ENCODE measurements around the gene FGF14. TPM values are rescaled to one million over a fixed set of nuclear protein-coding genes. Genes with fewer than 3 reads are reported as not detected.
A peak's percentile ranks its signal among the peaks of the same experiment; 100 is the strongest.

Gene FGF14
- total RNA-seq, 1 experiment from 2014 or later, result 0.12 TPM

- DNase-seq (ENCODE audit: low read depth), result no peak
Measured at GRCh38 chr13:101985321-101985720, 416.5 kb downstream of the FGF14 start.

DNA sequence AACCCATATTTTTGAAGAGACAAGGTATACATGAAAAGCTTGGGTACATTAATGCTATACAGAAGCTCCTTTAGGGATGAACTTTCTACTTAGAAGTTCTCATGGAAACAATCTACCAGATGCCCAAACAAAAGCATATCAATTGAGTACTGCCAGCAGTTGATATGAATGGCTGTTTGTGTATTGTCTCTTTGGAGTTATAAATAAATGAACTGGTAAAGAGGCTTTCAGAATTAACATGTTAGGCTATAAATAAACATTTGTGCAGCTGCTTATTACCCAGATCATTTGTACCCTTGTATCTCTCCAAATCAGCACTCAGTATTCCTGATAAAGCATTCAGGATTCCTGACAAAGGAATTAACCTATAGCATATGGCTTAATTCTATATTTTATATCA is 418.9 kb downstream of the FGF14 start:
- DNase-seq (ENCODE audit: low read depth), result no peak

GRCh38 chr13:101979825-101980224 is 422.0 kb downstream of the FGF14 start:
- no peak for DNase-seq (ENCODE audit: low read depth)

DNA sequence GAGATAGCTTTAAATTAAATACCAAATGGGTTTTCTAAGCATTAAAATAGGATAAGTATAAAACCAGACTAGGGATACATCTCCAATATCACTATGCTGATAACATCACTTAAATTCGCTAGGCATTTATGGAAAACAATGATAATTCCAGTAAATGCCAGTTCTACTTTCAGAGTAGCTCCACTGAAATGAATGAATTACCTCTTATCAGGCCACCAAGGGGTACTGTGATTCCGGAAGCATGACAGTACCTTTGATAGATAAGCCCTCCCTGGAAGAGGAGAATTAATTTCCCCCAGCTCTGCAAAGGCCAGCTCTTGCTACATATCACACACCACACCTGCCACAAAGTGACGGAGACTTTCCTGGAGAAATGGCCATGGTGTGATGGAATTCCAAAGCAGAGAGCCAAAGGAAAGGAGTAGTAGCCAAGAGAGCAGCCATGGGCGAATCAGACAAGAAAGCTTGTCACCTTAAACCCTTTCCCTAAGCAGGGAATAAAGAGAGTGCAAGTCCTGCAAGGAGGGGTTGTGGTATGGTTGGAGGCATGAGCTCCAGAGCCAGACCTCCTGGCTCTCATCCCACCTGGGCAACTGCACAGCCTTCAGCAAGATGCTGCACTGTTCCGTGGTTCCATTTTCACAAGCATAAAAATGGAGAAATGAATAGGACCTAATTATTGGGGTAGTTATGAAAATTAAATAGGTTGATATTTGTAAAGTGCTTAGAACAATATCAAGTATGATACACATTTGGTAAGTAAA is 423.1 kb downstream of the FGF14 start:
- DNase-seq (ENCODE audit: low read depth), result no peak

- no peak for DNase-seq (ENCODE audit: low read depth)
Measured at GRCh38 chr13:101977475-101977874, 424.4 kb downstream of the FGF14 start.

DNA sequence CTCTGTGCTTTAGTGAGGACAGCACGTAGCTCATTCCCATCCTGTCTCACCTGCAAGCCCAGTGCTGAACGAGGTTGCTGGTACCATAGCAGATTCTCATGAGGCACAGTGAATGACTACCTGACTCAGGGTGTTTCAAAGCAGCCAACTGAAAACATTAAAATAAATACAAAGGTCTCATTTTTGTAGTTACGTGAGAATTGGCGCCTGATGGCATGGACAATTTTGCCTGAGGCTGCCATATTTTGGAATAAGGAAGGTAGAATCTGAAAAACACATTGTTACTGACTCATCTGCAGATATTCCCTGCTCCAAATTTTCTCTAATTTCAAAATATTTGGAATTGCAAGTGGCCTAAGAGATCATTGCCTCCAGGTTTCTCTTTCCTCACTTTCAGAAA is 429.7 kb downstream of the FGF14 start:
- no peak for DNase-seq (ENCODE audit: low read depth)

- no peak for DNase-seq (ENCODE audit: low read depth)
Measured at GRCh38 chr13:101970341-101970740, 431.5 kb downstream of the FGF14 start.

GRCh38 chr13:101967781-101968180 is 434.1 kb downstream of the FGF14 start:
- DNase-seq (ENCODE audit: low read depth), result no peak

DNA sequence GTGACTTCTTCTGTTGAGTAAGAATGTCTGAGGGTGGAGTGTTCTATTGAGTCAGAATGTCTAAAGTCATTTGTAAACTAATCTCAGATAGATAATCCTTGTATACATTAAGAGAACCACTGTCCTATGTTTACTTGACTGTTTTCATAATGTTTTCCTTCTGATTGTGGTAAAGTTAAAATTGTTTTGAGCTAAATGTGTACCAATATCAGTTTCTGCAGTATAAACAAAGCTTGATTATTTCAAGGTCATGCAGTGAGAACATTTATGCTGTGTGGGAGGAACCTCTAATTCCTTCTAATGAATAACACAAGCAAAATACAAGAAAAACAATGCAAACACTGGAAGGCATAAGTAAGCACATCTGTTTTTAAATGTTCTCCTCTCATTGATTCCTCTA is 434.6 kb downstream of the FGF14 start:
- no peak for DNase-seq (ENCODE audit: low read depth)

- DNase-seq (ENCODE audit: low read depth), result no peak
Measured at GRCh38 chr13:101965096-101965495, 436.8 kb downstream of the FGF14 start.

DNA sequence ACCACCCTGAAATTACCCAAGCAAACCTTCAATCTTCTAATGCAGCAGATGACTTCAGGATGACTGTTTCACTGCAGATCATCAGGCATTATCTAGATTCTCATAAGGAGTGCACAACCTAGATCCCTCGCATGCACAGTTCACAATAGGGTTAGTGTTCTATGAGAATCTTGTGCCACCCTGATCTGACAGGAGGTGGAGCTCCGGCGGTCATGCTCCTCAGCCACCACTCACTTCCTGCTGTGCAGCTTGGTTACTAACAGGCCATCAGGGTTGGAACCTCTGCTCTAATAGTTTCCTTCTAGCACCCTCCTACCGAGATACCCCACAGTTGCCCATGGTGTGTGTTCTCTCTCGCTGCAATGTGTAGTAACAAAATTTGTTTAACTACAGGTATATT is 442.8 kb downstream of the FGF14 start:
- DNase-seq (ENCODE audit: low read depth), result no peak

GRCh38 chr13:101955764-101956163 is 446.1 kb downstream of the FGF14 start:
- peak; percentile 14 for DNase-seq (ENCODE audit: low read depth)

DNA sequence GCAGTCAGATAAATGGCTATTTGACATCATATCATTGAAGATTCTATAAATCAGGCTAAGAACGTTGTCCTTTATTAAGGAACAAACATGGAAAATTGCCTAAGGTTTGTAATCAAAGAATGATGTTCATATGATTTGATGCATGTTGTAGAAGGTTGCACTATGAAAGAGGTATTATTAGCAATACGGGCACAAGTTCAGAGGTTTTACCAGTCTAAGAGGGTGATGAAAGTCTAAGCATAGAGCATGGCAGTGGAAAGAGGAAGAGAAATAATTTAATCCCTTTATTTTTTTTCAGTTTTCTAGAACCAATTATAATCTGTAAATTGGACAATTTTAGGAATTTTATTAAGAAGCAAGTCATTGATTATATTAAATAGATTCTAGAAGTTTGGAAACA is 450.7 kb downstream of the FGF14 start:
- DNase-seq (ENCODE audit: low read depth), result no peak

DNA sequence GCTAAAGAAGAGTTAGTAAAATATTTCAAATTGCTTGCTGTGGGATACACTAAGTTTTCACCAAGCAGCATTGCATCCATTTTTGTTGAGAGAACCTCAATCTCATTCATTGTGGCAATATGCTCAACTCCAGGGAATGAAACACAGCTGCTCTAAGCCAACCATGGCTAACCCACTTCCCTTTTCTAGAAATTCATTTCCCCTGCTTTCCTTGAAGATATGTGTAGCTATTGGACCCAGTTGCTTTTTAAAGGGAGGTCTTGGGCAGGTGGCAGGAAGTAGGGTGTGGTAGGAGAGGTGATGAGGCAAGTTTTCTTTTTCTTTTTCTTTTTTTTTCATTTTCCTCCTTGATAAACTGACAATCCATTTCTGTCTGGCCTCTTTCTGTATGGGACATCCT is 452.2 kb downstream of the FGF14 start:
- DNase-seq (ENCODE audit: low read depth), result no peak

DNA sequence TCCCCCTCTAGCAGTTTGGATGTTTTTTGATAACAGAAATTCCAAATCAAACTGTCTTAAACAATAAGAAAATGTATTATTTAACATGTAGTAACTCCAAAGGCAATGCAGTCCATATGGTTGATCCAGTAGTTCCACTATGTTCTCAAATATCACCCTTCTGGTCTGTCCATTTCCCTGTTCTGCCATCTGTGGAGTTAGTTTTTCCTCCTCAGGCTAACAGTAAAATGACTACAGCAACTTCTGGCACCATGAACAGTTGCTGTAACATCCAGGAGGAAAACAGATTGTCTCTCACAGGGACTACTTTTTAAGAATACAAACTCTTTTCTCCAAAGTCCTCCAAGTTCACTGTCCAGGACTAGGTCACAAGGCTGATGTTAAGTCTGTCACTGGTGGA is 455.4 kb downstream of the FGF14 start:
- no peak for DNase-seq (ENCODE audit: low read depth)

DNA sequence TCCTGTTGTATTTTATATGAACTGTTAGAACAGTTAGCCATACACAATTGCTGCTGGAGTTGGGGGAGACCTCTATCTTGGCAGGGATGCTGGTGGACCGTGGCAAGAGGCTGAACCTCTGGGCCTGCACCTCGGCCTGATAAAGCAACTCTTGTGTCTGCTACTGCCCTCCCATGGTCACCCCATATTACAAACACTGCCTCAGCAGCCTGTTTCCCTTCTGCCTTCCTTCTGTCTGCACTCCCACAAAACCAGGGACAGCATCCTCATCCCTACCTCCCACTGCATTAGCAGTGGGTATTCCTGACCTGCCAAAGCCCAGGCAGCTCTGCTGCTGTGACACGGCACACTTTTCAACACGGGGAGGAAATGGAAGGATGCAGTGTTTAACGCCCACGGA is 456.4 kb downstream of the FGF14 start:
- no peak for DNase-seq (ENCODE audit: low read depth)

DNA sequence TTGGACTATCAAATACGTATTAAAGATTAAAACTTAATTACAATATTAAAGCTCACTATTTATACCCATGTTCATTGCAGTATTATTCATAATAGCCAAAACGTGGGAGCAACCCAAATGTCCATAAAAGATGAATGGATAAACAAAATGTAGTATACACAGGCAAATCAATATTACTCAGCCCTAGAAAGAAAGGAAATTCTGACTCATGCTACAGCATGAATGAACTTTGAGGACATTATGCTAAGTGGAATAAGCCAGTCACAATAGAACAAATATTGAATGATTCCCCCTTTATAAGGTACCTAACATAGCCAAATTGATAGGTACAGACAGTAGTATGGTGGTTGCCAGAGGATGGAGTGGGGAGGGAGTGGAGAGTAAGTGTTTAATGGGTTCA is 457.3 kb downstream of the FGF14 start:
- no peak for DNase-seq (ENCODE audit: low read depth)

DNA sequence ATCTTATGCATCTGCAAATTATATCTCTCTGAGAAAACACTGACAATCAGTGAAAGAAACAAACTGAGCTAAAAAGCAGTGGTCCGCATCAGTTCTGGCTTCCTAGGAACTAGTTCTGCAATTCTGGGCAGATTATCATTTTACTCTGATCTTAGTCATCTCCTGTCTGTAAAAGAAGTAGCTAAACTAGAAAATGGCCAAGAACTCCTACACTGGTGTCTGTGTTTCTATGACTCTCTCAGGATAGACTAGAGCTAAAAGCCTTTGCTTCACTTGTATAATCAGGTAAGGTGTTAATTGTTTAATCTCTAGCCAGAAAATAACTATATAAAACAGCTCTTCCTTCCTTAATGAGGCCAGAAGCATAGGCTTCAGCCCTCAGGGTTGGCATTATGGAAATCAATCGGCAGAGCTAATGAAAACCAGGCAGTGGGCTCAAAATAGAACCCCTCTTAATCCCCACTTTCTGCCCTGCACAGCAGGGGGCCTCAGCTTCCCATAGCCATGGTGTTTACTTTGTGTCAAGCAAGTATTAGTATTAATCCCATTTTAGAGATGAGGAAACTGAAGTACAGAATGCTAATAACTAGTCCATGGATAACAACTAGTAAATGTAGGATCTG is 459.2 kb downstream of the FGF14 start:
- no peak for DNase-seq (ENCODE audit: low read depth)

- peak; percentile 41 for DNase-seq (ENCODE audit: low read depth)
Measured at GRCh38 chr13:101942038-101942437, 459.8 kb downstream of the FGF14 start.

- peak; percentile 13 for DNase-seq (ENCODE audit: low read depth)
Measured at GRCh38 chr13:101941095-101941783, 460.6 kb downstream of the FGF14 start.

DNA sequence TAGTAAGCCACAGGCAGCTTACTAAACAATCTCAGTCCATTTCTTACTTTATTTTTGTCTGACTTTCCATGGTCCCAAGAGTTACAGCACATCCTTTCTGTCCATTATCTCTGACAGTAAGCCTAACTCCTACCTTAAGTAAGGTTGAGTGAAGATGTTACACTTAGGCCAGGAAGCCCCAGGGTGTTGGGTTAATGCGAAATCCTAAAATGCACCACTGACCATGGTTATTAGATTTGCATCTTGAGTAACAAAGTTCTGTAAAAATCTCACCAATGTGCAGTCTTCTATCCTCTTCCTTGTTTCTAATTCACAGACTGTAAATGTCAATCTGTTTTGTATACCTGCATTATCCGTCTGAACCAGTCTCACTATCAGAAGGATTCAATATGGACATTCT is 462.5 kb downstream of the FGF14 start:
- no peak for DNase-seq (ENCODE audit: low read depth)

DNA sequence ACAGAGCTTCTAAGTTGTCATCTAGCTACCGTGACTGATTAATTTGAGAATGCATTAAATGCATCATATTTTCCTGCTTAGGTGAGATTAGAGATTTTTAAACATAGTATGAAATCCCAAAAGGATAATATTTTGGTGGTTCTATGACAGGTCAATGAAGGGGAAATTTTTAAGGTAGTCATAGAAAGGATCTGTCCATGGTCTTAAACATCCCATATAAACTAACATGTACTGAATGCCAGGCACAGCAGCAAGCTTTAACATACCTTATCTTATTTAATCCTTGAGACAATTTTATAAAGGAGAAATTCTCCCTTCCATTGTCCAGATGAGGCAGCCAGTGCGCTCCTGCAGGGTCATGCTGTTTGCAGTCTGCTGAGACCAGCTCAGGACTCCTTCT is 466.0 kb downstream of the FGF14 start:
- no peak for DNase-seq (ENCODE audit: low read depth)

DNA sequence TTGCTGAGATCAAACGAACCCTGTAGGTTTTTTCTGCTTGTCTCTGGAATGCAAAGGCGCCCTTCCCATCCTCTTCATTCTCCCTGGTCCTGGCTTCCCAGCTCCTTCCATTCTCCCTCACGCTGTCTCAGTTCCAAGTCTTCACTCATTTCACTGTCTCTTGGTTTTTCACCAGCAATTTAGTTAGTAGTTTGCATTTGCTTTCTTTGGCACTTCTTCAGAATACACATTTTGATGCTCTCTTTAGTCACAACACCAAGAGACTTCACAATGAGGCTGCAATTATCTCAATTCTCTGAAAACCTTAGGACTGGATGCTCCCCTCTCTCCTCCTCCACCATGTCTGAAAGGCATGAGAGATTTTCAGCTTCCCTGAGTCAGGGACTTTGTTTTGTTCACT is 470.7 kb downstream of the FGF14 start:
- no peak for DNase-seq (ENCODE audit: low read depth)
